Retinal pigment epithelial cell (primary cell): ENCODE data around the gene PRDM5.

ENCODE experiments used
- DNase-seq: peaks from one replicate; pipeline ENCODE4 v3.0.0-alpha.2; 2010; ENCODE audit warnings: low read depth
- H3K4me3 ChIP-seq: 2 replicates; pipeline ENCODE4 v1.5.1; 2011; ENCODE audit warnings: mild to moderate bottlenecking, low read length, control low read depth, moderate library complexity
- TF ChIP-seq, protein P1 (sequence below): conservative IDR thresholded peaks from 2 replicates; pipeline ENCODE4 v1.5.1; 2011; ENCODE audit warnings: low read depth, low read length, control low read depth, inconsistent platforms

The PRDM5 gene

DNA sequence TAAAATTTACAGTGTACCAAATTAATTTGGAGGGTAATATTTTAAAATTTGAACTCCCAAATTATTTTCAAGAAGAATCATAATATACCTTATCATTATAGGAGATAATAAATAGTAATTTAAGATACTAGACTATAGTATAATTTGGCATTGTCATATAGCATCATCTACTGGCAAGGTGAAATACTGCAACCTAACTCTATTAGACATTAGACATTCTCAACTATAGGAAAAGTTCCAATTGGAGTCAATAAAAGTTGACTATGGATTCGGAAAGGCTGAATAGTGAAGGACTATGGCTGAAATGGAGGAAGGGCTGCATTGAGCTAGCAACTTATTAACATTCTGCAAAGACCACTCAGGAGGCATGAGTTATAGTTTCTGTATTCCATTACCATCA lies 113.0 kb downstream of the PRDM5 start:
- TF ChIP-seq, protein P1, sequence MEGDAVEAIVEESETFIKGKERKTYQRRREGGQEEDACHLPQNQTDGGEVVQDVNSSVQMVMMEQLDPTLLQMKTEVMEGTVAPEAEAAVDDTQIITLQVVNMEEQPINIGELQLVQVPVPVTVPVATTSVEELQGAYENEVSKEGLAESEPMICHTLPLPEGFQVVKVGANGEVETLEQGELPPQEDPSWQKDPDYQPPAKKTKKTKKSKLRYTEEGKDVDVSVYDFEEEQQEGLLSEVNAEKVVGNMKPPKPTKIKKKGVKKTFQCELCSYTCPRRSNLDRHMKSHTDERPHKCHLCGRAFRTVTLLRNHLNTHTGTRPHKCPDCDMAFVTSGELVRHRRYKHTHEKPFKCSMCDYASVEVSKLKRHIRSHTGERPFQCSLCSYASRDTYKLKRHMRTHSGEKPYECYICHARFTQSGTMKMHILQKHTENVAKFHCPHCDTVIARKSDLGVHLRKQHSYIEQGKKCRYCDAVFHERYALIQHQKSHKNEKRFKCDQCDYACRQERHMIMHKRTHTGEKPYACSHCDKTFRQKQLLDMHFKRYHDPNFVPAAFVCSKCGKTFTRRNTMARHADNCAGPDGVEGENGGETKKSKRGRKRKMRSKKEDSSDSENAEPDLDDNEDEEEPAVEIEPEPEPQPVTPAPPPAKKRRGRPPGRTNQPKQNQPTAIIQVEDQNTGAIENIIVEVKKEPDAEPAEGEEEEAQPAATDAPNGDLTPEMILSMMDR, result peak; percentile 38
- DNase-seq, result no peak
- no peak overlapping the region for H3K4me3 ChIP-seq

DNA sequence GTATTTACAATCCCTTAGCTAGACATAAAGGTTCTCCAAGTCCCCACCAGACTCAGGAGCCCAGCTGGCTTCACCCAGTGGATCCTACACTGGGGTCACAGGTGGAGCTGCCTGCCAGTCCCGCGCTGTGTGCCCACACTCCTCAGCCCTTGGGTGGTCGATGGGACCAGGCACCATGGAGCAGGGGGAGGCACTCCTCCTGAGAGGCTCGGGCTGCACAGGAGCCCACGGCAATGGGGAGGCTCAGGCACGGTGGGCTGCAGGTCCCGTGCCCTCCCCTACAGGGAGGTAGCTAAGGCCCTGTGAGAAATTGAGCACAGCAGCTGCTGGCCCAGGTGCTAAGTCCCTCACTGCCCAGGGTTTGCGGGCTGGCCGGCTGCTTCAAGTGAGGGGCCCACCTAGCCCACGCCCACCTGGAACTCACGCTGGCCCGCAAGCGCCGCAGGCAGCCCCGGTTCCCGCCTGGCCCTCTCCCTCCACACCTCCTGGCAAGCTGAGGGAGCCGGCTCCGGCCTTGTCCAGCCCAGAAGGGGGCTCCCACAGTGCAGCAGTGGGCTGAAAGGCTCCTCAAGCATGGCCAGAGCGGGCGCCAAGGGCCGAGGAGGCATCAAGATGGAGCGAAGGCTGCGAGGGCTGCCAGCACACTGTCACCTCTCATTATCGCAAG lies 113.9 kb downstream of the PRDM5 start:
- TF ChIP-seq, protein P1, result no peak
- DNase-seq, result no peak

DNA sequence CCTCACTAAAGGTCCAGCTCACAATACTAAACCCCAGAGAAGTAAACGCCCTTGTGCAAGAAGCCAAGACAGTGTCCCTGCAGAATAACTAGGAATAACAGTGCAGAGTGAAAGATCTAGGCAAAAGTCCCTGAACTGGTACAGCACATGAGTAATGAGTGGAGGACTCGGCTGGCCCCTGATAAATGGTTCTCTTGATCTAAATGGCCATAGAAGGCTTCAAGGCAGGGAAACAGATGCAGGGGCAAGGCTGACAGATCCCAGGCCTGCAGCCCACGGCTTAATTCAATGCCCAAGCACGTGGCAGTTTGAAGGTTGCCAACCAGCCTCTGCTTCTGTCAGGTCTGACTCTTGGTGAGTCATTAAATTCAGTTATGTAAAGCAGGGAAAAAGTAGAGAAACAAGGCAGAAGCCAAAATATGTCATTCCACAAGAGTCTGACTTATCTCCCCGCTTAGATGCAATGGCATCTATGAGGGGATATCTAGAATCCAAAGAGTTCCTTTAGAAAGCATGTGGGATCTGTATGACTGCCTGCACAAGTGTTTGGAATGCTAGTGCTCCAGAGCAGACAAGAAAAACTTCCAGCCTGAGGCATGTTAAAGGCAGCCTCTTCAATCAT lies 121.3 kb downstream of the PRDM5 start:
- TF ChIP-seq, protein P1, result no peak
- DNase-seq, result peak; percentile 21
- H3K4me3 ChIP-seq, result no peak overlapping the region

More for the DNA sequence above, 113.9 kb downstream of the PRDM5 start:
- H3K4me3 ChIP-seq, result no peak overlapping the region

DNA sequence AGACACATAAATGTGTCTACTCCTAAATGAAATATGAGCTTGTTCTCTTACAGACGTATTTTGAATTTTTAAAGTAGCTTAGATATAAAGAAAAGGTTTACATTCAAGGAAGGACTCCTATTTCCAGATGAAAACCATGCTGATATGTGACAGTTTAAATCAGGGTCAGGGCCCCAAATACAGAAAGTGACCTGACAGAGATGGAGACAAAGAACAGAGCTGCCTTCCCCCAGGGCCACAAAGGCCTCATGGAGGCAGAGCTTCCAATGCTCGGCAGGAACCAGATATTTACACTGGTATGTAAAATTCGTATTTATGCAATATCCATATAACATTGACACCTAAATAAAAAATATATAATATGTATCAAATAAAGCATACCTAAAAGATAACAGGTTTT lies 124.0 kb downstream of the PRDM5 start:
- H3K4me3 ChIP-seq, result no peak overlapping the region
- TF ChIP-seq, protein P1, result no peak
- DNase-seq, result no peak

DNA sequence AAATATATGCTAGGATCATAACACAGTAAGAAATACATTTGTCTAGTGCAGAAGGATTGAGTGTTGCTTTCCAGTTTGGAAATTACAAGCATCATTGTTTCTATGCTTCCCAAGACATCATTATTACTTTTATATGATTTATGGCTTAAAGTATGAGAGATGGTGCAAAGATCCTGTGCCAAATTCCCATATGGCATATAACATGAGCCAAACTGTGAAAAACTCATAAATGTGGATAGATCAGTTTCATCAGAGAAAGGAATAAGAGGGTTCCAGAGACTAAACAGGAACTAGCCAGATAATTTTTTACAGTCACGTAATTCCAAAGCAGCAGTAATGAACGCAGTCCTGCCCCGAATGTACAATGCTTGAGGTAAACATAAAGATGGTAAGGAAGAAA lies 126.3 kb downstream of the PRDM5 start:
- no peak for DNase-seq
- H3K4me3 ChIP-seq, result no peak overlapping the region
- TF ChIP-seq, protein P1, result no peak

DNA sequence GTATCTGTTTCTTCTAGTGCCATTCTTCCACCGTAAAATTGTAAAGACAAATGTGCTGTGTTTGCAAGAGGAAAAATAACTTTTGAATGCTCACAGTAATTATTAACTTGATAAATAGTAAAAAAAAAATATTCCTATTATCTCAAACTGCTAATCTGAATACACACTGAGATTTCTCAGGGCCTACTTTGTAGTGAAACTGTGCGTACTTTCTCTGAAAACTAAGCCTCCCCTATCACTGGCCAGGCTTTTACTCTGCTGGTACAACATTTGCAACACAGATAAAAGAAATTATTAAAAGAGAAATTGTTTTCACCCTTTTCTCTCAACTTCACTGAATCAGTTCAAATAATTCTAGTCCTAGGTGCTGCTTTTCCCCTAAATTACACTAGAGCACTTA lies 137.3 kb downstream of the PRDM5 start:
- no peak overlapping the region for H3K4me3 ChIP-seq
- no peak for DNase-seq
- TF ChIP-seq, protein P1, result no peak

DNA sequence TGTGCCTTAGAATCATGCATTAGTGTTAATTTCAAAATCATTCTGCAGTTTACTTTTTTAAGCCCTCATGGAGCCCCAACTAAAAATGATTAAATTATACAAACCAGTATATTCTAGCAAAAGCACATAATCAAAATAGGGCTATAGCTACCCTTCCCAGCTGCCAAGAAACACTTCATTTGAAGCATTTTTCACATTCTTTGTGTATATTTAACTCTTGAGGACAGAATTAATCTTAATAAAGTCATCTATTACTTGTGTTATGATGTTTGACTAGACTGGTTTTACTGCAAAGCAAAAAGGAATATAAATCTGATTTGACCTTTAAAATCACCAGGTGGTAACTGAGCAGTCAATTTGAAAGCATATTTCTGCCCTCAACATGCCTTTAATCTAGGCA lies 145.1 kb downstream of the PRDM5 start:
- DNase-seq, result no peak
- no peak overlapping the region for H3K4me3 ChIP-seq
- TF ChIP-seq, protein P1, result no peak
